Osteoblast (primary cell): ENCODE results near the gene RARA. TPM values are rescaled to one million over a fixed set of nuclear protein-coding genes. Genes with fewer than 3 reads are reported as not detected.

Experiments used
- DNase-seq: peaks from one replicate; pipeline ENCODE4 v3.0.0; 2011; ENCODE audit warnings: low spot score, mixed read lengths; ENCODE audit not compliant: insufficient read length; ENCODE audit errors: missing footprints
- H2AFZ ChIP-seq: 2 replicates; pipeline ENCODE4 v1.6.0; 2011; ENCODE audit warnings: mild to moderate bottlenecking, low read length
- H3K27ac ChIP-seq: 2 replicates; pipeline ENCODE4 v1.5.1; 2011; ENCODE audit warnings: mild to moderate bottlenecking, low read depth, low read length, moderate library complexity
- H3K27me3 ChIP-seq: 2 replicates; pipeline ENCODE4 v1.6.0; 2012; ENCODE audit warnings: mild to moderate bottlenecking, control low read depth, inconsistent platforms, low read length, moderate library complexity; ENCODE audit not compliant: insufficient read depth
- H3K36me3 ChIP-seq: 2 replicates; pipeline ENCODE4 v1.5.1; 2011; ENCODE audit warnings: mild to moderate bottlenecking, low read length, control low read depth, moderate library complexity; ENCODE audit not compliant: insufficient read depth
- H3K4me1 ChIP-seq: 2 replicates; pipeline ENCODE4 v1.5.1; 2011; ENCODE audit warnings: mild to moderate bottlenecking, low read length, control low read depth, moderate library complexity; ENCODE audit not compliant: insufficient read depth
- H3K4me2 ChIP-seq: 2 replicates; pipeline ENCODE4 v1.6.0; 2011; ENCODE audit warnings: mild to moderate bottlenecking, low read length; ENCODE audit not compliant: insufficient read depth
- H3K4me3 ChIP-seq: fragments of 200-600 bp; sonication (generic); 3 replicates; pipeline ENCODE4 v1.5.1; 2012; ENCODE audit warnings: mild to moderate bottlenecking, low read length, inconsistent platforms; ENCODE audit not compliant: insufficient read depth
- H3K79me2 ChIP-seq: 2 replicates; pipeline ENCODE4 v1.6.0; 2012; ENCODE audit warnings: mild to moderate bottlenecking, low read length, control low read depth, inconsistent platforms; ENCODE audit not compliant: insufficient read depth
- H3K9me3 ChIP-seq: 2 replicates; pipeline ENCODE4 v1.5.1; 2011; ENCODE audit warnings: low read depth, low read length, control low read depth
- H4K20me1 ChIP-seq: 2 replicates; pipeline ENCODE4 v1.6.0; 2012; ENCODE audit warnings: mild to moderate bottlenecking, low read length, control low read depth; ENCODE audit not compliant: insufficient read depth
- CTCF ChIP-seq: IDR thresholded peaks from 2 replicates; pipeline ENCODE4 v1.5.1; 2011; ENCODE audit warnings: mild to moderate bottlenecking, low read depth, low read length, moderate library complexity; ENCODE audit errors: extremely low read depth
- total RNA-seq: library from RNA; depleted of rRNA; stranded (reverse); fragments of >200 nt; gene quantifications from 2 replicates; pipeline ENCODE4 v1.2.3, GENCODE V29; 2012

Gene RARA
- total RNA-seq, 1 donor, result 31.1 TPM

- DNase-seq, result peak; percentile 75
- H3K27ac ChIP-seq, result no peak overlapping the region
- no peaks in the 10 kb centered on the region for H3K9me3 ChIP-seq
- H2AFZ ChIP-seq, result no peak overlapping the region
- H3K4me2 ChIP-seq, result no peak overlapping the region
- H3K36me3 ChIP-seq, result no peaks in the 10 kb centered on the region
- no peak overlapping the region for H3K4me3 ChIP-seq
- H3K79me2 ChIP-seq, result peaks cover 6% of the 10 kb centered on the region
- no peaks in the 10 kb centered on the region for H3K27me3 ChIP-seq
- peaks cover 16% of the 10 kb centered on the region for H3K4me1 ChIP-seq
- TF ChIP-seq CTCF, result no peak
- peaks cover 3% of the 10 kb centered on the region for H4K20me1 ChIP-seq
Observed at GRCh38 chr17:40361063-40361924, 52.3 kb downstream of the RARA start.

GRCh38 chr17:40361925-40362695, 53.1 kb downstream of the RARA start:
- H3K79me2 ChIP-seq, result peaks cover 6% of the 10 kb centered on the region
- peaks cover 16% of the 10 kb centered on the region for H3K4me1 ChIP-seq
- no peaks in the 10 kb centered on the region for H3K36me3 ChIP-seq
- TF ChIP-seq CTCF, result no peak
- peaks cover 5% of the 10 kb centered on the region for H4K20me1 ChIP-seq
- peak overlapping the region; percentile 78 for H3K4me2 ChIP-seq
- H3K27me3 ChIP-seq, result no peaks in the 10 kb centered on the region
- H2AFZ ChIP-seq, result peak overlapping the region; percentile 47
- peak overlapping the region; percentile 77 for H3K4me3 ChIP-seq
- H3K9me3 ChIP-seq, result no peaks in the 10 kb centered on the region
- H3K27ac ChIP-seq, result no peak overlapping the region
- DNase-seq, result peak; percentile 78

GRCh38 chr17:40362696-40363110, 53.7 kb downstream of the RARA start:
- TF ChIP-seq CTCF, result peak; percentile 58
- no peaks in the 10 kb centered on the region for H3K36me3 ChIP-seq
- H4K20me1 ChIP-seq, result peaks cover 5% of the 10 kb centered on the region
- H2AFZ ChIP-seq, result peak overlapping the region; percentile 47
- H3K27ac ChIP-seq, result no peak overlapping the region
- H3K4me3 ChIP-seq, result peak overlapping the region; percentile 77
- no peaks in the 10 kb centered on the region for H3K27me3 ChIP-seq
- H3K9me3 ChIP-seq, result no peaks in the 10 kb centered on the region
- peaks cover 6% of the 10 kb centered on the region for H3K79me2 ChIP-seq
- DNase-seq, result peak; percentile 99
- H3K4me1 ChIP-seq, result peaks cover 16% of the 10 kb centered on the region
- H3K4me2 ChIP-seq, result peak overlapping the region; percentile 78
